A673 (cell line): ENCODE data around the gene RBBP6.

Source experiments
- EZH2 ChIP-seq: fragments of 200-600 bp; sonication (generic); IDR thresholded peaks from 2 replicates; pipeline ENCODE4 v1.6.1; 2017; ENCODE audit warnings: borderline replicate concordance, low read depth, mild to moderate bottlenecking, mixed read lengths, antibody characterized with exemption, low read length; ENCODE audit not compliant: poor library complexity, severe bottlenecking
- TF ChIP-seq, protein P1 (sequence below): fragments of 300-800, 200-600 bp; sonication (generic); conservative IDR thresholded peaks from 2 replicates; pipeline ENCODE4 v1.5.1; 2017; ENCODE audit warnings: low read depth, mild to moderate bottlenecking, antibody characterized with exemption, low read length, moderate library complexity, mixed read lengths

- TF ChIP-seq, protein P1, sequence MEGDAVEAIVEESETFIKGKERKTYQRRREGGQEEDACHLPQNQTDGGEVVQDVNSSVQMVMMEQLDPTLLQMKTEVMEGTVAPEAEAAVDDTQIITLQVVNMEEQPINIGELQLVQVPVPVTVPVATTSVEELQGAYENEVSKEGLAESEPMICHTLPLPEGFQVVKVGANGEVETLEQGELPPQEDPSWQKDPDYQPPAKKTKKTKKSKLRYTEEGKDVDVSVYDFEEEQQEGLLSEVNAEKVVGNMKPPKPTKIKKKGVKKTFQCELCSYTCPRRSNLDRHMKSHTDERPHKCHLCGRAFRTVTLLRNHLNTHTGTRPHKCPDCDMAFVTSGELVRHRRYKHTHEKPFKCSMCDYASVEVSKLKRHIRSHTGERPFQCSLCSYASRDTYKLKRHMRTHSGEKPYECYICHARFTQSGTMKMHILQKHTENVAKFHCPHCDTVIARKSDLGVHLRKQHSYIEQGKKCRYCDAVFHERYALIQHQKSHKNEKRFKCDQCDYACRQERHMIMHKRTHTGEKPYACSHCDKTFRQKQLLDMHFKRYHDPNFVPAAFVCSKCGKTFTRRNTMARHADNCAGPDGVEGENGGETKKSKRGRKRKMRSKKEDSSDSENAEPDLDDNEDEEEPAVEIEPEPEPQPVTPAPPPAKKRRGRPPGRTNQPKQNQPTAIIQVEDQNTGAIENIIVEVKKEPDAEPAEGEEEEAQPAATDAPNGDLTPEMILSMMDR = no peak
- TF ChIP-seq EZH2 = no peak
Measured at GRCh38 chr16:24553983-24554382, 14.6 kb downstream of the RBBP6 start.
